HG02938 (cell line): ENCODE results near the gene ZNF813.

Experiments used
- ATAC-seq: cut with Tn5 transposase; IDR thresholded peaks from one replicate; pipeline ENCODE4 v1.9.1; 2021; ENCODE audit warnings: mild to moderate bottlenecking, moderate library complexity; ENCODE audit not compliant: unreplicated experiment

Gene ZNF813

DNA sequence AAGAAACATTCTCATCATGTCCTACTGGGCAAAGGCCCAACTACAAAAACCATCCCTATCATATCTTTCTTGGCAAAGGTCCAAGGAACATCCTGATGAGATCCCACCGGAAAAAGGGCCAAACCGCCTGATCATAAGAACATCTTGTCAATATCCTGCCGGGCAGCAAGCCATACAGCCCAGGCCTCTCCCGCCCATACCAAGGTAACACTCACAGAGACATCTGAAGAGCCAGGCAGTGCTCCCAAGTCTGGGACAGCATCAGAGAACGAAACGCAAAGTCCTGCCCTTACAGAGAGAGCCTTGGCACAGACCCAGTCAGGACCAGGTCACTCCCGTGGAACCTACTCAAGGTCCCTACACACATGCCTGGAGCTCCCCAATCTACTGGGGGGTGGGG lies 51.9 kb downstream of the ZNF813 start:
- ATAC-seq: no peak

DNA sequence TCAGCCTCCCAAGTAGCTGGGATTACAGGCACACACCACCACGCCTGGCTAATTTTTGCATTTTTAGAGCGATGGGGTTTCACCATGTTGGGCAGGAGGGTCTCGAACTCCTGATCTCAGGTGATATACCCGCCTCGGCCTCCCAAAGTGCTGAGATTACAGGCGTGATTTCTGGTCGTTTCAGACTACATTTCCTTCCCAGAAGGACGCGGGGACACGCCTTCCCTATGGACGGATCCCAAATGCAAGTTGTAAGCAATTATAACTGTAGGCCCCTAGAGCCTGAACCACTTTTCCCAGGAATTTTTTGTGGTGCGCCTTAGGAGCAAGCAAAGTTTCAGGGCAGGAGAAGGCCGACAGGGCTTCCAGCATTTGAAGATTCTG lies 52.6 kb downstream of the ZNF813 start:
- no peak for ATAC-seq

DNA sequence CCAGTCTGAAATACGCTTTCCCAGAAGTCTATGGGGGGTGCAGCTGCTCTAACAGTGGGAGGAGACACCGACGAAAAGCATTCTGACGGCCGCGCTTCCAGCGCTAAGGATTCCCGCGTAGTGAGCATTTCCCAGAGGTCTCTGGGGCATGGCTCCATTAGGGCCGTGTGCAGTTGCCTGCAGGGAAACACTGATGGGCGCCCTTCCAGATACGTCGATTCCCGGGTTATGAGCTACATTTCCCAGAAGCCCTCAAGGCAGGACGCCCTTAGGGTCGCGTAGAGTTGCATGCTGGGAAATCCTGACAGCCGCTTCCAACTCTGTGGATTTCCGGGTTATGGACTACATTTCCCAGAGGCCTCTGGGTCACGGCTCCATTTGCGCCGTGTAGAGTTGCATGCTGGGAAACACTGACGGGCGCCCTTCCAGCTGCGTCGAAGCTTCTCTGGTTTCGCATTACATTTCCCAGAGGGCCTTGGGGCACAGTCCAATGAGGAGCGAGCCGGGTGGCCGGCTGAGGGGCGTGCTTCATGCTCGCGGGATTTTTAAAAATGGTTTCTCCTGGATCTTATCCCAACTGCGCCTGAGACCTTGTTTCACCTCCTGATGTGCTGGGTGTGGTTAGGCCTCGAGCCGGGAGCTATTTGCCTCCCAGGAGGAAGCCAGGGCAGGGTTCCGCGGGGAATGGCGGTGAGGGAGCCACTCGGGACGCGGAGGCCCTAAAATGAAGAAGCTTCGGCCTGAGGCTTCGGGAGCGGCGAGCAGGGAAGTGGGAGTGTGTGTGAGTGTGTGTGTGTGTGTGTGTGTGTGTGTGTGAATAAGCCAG lies 53.2 kb downstream of the ZNF813 start:
- ATAC-seq: peak; percentile 96

DNA sequence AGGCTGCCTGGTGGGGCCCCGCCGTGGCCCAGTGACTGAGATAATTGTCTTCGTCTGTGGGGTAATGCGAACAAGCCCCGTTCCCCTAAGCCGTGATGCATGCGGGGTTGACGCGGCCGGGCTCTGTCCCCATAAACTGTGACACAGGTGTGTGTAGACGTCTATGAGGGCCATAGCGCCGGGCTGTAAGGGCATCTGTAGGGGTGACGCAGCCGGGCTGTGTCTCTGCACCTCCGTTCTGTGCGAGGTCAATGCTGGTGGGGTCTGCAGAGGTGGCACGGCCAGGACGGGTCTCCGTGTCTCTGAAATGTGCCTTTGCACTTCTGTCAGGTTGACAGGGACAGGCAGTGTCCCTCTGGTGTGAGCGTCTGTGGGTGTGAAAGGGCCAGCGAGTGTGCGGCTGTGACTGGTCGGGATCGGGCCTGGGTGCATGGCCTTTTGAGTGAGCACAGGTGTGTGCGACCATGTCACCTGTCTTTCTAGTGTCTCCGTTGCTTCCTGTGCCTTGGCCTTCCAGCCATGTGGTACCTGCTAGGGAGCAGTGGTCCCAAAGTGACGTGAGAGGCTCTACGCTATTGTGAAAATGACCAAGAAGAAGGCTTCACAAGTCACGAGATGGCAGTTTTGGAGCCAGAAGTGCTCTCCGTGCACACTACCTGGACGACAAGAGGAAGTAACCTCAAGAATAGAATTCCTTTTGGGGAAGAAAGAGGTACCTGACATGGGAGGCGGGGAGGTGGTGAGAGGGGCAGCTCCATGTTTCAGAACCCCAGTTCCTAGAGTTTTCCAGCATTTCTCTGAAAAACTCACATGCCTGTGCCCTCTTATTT lies 54.1 kb downstream of the ZNF813 start:
- no peak for ATAC-seq

DNA sequence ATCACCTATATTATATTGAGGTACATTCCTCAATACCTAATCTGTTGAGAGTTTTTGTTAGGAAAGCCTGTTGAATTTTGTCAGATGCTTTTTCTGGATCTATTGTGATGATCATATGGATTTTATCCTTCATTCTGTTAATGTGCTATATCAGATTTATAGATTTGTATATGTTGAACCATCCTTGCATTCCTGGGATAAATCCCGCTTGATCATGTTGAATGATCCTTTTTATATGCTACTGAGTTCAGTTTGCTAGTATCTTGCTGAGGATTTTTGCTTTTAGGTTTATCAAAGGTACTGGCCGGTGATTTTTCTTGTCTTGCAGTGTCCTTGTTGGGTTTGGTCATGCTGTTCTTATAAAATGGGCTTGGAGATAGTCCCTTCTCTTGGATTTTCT lies 58.4 kb downstream of the ZNF813 start:
- ATAC-seq: no peak

DNA sequence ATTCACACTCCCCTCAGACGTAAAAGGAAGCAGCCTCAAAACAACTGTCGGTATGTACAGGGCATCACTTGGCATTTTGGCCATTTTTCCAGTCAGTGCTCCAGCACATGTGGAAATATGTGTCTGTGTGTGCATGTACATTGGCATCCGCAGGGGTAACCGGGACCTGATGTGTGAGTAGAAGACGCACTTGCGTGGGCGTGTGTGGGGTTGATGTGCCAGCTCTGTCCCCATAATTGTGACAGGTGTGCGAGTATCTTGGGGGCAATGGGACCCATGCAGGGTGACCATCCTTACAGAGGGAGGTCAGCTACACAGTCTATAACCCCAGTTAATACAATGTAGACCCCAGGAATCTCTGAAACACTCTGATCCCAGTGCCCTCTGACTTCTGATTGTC lies 63.1 kb downstream of the ZNF813 start:
- ATAC-seq: no peak

DNA sequence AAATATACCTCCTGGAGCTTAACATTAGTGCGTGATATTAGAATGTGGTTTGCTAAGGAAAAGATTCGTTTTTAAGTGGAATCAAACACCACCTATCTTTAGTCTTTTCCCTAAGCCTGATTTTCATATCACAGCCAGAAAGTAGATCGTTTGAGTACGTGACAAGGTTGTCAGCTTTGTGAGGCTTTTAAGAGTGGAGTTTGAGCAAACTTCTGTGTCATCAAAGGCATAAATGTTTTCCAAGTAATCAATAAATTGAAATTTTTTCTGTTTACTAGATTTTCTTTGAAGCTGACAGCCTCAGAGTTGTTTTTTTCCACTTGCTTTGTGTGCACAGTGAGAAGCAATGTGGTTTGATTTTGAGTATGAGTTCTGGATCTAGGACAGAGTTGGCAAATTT lies 63.9 kb downstream of the ZNF813 start:
- ATAC-seq: no peak

DNA sequence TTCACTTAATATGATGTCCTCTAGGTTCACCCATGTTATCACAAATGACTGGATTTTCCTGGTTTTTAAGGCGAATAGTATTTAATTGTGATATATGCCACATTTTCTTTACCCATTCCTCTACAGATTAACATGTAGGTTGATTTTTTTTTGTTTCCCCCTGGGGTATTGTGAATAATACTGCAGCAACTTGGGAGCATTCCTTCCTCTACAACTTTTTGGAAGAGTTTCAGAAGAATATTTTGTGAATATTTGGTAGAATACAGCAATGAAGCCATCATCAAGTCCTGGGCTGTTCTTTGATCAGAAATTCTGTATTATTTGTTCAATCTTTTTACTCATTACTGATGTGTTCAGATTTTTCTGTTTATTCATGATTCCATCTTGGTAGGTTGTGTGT lies 64.8 kb downstream of the ZNF813 start:
- no peak for ATAC-seq

DNA sequence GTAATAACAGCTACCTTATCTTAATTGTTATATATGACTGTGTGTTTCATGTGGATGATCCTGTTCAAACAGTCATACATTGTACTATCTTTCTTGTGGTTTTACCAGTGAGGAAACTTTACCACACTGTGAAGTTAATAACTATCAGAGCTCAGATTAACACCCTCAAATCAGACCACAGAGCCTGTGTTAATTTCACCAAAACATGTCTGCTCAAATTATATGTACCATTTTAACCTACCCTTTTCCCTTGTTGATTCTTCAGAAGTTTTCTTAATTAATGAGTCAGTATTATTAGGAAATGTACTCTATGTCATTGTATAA lies 68.7 kb downstream of the ZNF813 start:
- no peak for ATAC-seq

DNA sequence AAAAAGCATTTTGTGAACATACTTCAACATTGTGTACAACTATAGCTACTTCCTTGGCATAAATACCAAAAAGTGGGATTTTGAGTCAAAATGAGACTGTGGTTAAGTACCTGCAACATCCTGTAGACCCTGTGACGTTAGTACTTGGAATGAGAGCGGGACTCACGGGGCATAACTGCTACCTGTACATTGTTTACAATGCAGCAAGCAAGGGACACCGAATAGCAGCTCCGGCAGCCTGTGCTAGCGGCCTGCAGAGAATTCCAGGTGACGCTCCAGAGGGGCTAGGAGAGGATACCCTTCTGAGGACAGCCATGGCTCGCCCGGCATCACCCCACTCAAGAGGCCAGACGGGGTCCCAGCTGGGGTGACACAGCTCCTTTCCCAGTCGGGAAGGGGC lies 69.6 kb downstream of the ZNF813 start:
- no peak for ATAC-seq

DNA sequence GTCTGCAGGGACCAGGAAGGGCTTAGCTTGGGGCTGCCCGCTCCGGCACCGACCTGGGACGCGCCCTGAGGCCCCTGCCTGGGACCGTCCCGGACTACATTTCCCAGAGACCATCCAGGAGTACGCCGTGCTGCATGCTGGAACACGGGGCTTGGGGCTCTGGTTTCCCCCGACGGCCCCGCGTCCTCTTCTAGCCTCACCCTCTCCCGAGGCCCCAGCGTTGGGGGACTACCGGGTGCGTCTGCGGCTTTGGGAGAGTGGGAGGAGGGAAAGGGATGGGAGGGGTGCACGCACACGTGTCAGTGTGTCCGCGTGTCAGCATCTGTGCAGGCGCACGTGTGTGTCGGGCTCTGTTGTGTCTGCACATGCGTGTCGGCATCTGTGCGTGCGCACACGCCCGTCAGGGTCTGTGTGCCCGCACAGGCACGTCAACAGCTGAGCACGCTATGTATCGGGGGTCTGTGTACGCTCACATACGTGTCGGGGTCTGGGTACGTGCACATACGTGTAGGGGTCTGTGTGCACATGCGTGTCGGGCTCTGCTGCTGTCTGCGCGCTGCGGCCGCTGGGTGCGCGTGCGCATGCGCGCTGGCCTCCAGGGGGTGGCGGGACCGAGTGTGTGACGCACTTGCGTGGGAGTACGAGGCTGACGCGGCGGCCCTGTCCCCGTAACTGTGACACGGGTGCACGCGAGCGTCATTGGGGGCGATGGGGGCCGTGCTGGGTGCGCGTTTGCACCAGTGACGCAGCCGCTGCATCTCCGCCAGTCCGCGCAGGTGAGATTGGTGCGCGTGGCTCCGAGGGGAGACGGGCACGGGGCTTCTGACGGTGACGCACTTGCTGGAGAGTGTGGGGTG lies 70.2 kb downstream of the ZNF813 start, which contains the start of gene ZNF331:
Gene ZNF331 (plus strand): TSS at position 625 of the 857 bp plus-strand sequence. CDS start 31,232 bp downstream, outside the sequence.
- ATAC-seq: peak; percentile 64

DNA sequence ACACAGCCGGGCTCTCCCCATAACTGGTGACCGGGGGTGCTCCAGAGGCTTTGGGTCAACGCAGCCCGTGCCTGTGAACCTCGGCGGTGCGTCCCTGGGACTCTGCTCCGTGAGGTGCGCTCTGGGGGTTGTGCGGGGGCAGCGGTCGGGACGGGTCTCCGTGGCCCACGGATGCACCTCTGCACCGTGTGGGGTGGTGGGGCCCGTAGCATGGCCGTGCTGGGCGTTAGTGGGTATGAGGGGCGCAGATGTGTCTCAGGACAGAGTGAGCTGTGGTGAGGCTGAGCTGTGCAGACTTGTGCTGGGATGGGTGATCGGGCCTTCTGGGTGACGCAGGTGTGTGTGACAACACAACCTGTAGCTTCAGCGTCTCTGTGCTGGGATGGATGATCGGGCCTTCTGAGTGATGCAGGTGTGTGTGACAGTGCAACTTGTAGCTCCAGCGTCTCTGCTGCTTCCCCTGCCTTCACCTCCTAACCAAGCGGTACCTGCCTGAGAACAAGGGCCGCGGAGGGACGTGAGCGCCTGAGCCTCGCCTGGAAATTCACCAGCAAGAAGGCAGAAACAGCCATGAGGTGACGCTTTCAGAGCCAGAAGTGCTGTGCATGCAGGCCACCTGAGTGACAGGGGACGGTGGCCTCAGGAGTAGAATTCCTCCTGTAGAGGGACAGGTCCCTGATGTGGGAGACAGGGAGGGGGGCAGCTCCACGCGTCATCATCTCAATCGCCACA lies 71.0 kb downstream of the ZNF813 start:
- peak; percentile 7 for ATAC-seq

DNA sequence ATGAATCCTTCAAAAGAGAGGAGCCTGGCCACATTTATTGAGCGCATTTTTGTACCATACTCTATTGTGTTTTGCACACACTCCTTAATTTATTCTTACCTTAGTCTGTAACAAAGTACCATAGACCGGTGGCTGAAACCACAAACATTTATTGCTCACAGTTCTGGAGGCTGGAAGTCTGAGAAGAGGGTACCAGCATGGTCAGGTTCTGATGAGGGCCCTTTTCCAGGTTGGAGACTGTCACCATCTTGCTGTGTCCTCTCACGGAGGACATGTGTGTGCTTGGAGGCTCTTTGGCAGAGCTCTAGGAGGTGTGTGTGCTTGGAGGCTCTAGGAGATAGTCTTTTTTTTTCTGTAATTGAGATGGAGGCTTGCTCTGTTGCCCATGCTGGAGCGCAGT lies 72.6 kb downstream of the ZNF813 start:
- no peak for ATAC-seq

DNA sequence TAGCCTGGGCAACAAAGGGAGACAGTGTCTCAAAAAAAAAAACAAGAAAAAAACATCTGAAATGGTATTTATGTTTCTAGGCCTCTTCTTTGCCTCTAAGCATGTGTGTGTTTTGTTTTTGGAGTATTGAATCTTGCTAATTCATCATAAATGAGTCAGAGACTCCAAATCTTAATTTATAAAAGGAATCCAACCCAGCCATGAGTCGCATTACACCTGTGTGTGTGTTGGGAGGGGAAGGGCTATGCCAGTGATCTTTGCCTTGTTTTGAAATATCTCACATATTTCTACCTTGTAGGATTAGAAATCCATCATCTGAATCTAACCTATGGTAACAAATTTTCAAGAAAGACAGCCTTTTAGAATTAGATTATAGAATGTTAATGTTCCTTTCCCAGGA lies 74.4 kb downstream of the ZNF813 start:
- no peak for ATAC-seq

DNA sequence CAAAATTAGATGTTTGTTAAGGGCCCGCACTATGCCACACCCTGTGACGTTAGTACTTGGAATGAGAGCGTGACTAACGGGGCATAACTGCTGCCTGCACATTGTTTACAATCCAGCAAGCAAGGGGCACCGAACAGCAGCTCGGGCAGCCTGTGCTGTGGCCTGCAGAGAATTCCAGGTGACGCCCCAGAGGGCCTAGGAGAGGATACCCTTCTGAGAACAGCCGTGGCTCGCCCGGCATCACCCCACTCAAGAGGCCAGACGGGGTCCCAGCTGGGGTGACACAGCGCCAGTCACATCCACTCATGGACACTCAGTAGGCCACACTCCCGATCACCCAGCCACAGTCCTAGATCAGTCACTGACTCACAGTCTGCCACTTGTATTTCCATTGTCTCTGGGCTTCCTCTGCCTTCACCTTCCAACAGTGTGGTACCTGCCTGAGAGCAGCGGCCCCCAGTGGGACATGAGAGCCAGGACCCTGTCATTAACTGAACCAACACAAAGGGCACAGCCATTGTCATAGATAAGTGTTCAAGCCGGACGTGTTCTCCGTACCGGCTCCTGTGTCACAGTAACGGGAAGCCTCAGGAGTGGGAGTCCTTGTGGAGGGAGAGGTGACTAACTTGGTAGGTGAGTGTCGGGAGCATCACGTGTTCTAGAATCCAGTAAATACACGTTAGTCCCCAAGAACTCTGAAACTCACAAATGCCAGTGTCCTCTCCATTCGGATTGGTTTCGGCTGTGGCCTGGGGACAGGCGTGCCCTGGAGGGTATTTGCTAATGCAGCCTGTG lies 77.9 kb downstream of the ZNF813 start:
- ATAC-seq: no peak
